ENCODE data around the gene AVPR1A. TPM values are rescaled to one million over a fixed set of nuclear protein-coding genes. Genes with fewer than 3 reads are reported as not detected.

Gene AVPR1A
- 0.01 to 0.07 TPM (median 0.03 TPM) in 5 replicates for total RNA-seq (2022; extraction: Qiagen RNA extraction)

GRCh38 chr12:63150713-63151622 lies at the start of gene AVPR1A:
AVPR1A (minus strand) TSS chr12:63151201; CDS start chr12:63150836, 365 bp downstream.

Other genes with a start within 250 kb of the AVPR1A start
- 6.2 to 9.5 TPM (median 6.7 TPM) in 5 replicates for gene PPM1H, start 216.1 kb downstream of the AVPR1A start, total RNA-seq (2022; extraction: Qiagen RNA extraction)